ENCODE results near the gene SUFU. TPM values are rescaled to one million over a fixed set of nuclear protein-coding genes. Genes with fewer than 3 reads are reported as not detected.
A peak's percentile ranks its signal among the peaks of the same experiment; 100 is the strongest.
"Not testable (repeated sequence)": the region's sequence is repeated elsewhere in the genome, so short reads cannot be mapped to it uniquely, and the experiment has no call there.

Gene SUFU
- total RNA-seq, 1 donor from 2014 or later, result 8.1 TPM

GRCh38 chr10:102479651-102480050 is 24.1 kb upstream of the SUFU start:
- no peak for DNase-seq (ENCODE audit: low read depth)

- DNase-seq (ENCODE audit: low read depth), result no peak
Observed at GRCh38 chr10:102480396-102480795, 23.4 kb upstream of the SUFU start.

GRCh38 chr10:102484021-102484420 is 19.8 kb upstream of the SUFU start:
- DNase-seq (ENCODE audit: low read depth), result no peak

DNA sequence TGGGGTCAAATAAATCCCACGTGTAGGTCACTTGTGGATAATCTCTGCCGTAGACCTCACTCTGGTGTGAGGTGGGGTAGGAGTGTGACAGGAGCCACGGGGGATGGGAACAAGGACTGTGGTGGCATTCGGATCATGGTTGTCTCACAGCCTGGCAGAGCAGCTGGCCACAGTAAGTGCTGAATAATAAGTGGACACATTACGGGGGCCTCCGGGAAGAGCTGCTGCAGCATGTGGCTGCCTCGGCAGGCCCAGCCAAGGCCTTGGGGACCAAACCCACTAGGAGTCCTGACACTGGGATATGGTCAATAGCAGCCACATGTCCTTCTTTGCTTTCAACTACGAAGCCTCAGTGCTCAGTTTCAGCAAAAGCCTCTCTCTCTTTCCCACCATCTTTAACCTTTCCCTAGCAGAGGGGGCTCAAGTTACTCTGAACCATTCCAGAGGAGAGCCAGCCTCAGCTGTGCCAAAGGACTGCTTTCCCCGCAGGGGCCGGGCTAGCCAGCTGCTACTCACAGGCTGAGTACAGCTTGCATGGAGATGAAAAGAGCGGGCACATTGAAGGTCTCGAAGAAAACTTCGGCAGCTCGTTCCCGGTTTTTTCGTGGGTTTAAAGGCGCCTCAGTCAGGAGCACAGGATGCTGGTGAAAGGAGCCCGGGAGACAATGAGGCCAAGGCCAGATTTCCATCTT is 18.5 kb upstream of the SUFU start:
- no peak for DNase-seq (ENCODE audit: low read depth)

DNA sequence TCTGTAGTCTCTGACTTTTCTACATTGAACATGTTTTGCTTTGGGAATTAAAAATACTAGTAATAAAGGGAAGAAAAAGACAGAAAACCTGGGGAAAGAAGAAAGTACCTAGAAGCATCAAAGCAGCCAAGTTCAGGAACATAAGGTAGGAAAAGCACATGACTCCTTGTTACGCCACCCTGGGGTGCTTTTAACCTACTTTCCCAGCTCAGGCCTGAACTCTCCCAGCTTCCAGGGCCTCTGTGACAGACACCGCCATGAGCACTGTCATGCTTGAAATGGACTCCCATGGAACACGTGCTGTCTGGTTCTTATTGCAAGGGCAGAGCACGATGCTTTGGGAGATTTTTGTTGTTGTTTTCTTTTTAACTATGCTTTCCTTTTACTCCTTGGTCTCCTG is 12.6 kb upstream of the SUFU start:
- DNase-seq (ENCODE audit: low read depth), result no peak

GRCh38 chr10:102492344-102492939 is 11.3 kb upstream of the SUFU start:
- no peak for DNase-seq (ENCODE audit: low read depth)

- no peak for DNase-seq (ENCODE audit: low read depth)
Observed at GRCh38 chr10:102492983-102493382, 10.8 kb upstream of the SUFU start.

- DNase-seq (ENCODE audit: low read depth), result no peak
Observed at GRCh38 chr10:102493771-102494170, 10.0 kb upstream of the SUFU start.

GRCh38 chr10:102497545-102497944 is 6.2 kb upstream of the SUFU start:
- DNase-seq (ENCODE audit: low read depth), result no peak

- no peak for DNase-seq (ENCODE audit: low read depth)
Observed at GRCh38 chr10:102499356-102499755, 4.4 kb upstream of the SUFU start.

DNA sequence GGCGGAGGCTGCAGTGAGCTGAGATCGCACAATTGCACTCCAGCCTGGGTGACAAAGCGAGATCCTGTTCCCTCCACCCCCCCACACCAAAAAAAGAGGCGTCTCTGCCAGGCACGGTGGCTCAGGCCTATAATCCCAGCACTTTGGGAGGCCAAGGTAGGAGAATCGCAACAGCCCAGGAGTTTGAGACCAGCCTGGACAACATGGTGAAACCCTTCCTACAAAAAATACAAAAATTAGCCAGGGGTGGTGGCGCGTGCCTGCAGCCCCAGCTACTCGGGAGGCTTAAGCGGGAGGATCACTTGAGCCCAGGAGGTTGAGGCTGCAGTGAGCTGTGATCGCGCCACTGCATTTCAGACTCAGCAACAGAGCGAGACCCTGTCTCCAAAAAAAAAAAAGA is 3.1 kb upstream of the SUFU start:
- DNase-seq (ENCODE audit: low read depth), result not testable (repeated sequence)

GRCh38 chr10:102501201-102502028 is 2.4 kb upstream of the SUFU start:
- peak; percentile 11 for DNase-seq (ENCODE audit: low read depth)

GRCh38 chr10:102502029-102502336 is 1.8 kb upstream of the SUFU start:
- DNase-seq (ENCODE audit: low read depth), result peak; percentile 95

DNA sequence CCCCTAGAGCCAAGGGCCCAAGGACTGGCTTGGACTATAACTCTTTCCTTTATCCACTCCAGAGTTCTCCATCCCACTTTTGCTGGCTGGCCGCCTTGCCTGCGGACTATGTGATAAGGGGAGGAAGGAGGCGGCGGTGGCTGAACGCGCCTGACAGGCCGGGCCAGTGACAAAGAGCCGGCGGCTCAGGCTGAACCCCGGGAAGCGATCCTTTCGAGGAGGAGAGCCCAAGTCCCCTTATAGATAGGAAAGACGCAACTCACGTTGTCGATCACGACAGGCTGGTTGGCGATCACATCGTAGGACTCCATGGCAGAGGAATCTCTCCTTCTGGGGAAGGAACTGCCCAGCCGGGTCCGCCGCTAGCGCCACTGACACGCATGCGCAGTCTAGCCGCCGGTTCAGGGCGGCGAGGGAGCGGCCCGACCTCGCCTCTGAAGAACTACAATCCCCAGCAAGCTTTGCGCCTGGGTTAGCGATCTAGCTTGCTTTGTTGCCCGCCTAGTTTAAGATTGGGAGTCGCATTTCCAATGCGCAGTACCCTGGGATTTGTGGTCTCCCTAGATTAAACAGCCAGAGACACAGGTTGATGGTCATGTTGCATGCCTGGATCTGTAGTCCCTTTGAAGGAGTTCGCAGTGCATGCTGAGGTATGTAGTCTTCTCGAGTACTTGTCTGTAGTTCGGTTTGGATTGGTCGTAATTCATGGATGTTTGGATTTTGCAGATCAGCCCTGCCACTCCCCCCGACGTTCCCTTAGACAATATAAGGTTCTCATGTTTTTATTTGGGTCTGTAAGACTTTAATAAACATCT is 1.2 kb upstream of the SUFU start, which contains the start of gene ACTR1A:
TSS of gene ACTR1A (minus strand) at position 376 of the 815 bp plus-strand sequence. CDS start at position 311, 65 bp downstream.
- DNase-seq (ENCODE audit: low read depth), result peak; percentile 100

DNA sequence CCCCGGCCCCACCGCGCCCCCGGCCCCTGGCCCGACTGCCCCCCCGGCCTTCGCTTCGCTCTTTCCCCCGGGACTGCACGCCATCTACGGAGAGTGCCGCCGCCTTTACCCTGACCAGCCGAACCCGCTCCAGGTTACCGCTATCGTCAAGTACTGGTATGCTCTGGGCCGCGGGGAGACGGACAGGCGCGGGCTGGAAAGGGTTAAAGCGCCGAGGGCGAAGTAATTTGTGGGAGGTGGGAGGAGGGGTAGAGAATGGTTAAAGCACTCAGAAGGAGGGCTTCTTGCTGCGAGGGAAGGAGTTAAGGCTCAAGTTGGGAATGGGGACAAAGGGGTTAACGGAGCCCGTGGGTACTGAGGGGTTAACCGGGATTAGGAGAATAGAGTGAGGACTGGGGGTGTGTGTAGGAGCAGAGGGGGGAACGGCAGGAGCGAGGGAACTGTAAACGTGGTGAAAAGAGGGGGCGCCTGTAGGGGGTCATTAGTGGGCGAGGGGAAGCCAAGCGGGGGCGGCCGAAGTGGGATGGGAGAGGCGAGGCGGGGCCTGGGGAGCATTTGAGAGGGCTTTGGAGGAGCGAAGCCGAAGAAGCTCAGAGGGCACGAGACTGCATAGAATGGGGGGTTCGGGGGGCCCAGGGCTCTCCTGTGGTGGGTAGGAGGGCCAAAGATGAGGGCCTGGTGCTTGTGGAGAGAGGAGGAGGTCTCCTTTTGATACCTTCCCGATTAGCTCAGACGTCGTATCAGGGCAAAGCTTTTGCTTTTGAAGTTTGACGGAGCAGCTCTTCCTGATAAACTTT is 605 bp downstream of the SUFU start:
- peak; percentile 23 for DNase-seq (ENCODE audit: low read depth)

GRCh38 chr10:102504976-102505300 is 1.2 kb downstream of the SUFU start:
- no peak for DNase-seq (ENCODE audit: low read depth)

GRCh38 chr10:102505462-102506115 is 1.8 kb downstream of the SUFU start:
- no peak for DNase-seq (ENCODE audit: low read depth)

DNA sequence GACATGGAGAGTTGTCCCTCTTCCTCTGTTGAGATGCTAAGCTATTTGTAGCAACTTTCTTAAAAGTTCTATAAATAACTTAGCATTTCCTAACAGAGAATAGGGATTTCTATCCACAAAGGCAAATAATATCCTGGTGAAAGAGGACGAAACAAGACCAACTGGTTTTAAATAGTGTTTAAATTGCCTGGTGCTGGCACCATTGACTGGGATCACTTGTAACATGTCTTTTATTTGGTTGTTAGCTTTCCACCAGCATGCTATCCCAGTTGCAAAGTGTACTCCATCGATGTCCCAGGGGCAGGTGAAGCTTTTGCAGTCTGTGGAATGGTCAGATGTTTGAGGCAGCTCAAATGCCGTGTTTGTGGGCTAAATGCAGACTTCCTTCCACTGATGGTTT is 3.7 kb downstream of the SUFU start:
- no peak for DNase-seq (ENCODE audit: low read depth)

- no peak for DNase-seq (ENCODE audit: low read depth)
Observed at GRCh38 chr10:102508506-102508905, 4.7 kb downstream of the SUFU start.

- peak; percentile 32 for DNase-seq (ENCODE audit: low read depth)
Observed at GRCh38 chr10:102509387-102509786, 5.6 kb downstream of the SUFU start.
